Esophagus muscularis mucosa (tissue), 4 donors: ENCODE results near the gene LTC4S. TPM values are rescaled to one million over a fixed set of nuclear protein-coding genes. Genes with fewer than 3 reads are reported as not detected.

Source experiments
- DNase-seq: peaks from one replicate; pipeline ENCODE4 v3.0.0-alpha.2; 2017; ENCODE audit errors: extremely low spot score
- H3K27ac ChIP-seq, 4 donors: fragments of 200-600 bp; sonication (generic); replicated peaks in 1 of 4; 1 replicate in 3 of 4; 2 replicates in 1 of 4; pipeline ENCODE4 v1.5.1; 2016 to 2019; ENCODE audit warnings: mild to moderate bottlenecking in 1 of 4
- H3K27me3 ChIP-seq, 4 donors: fragments of 200-600 bp; sonication (generic); one replicate each; pipeline versions ENCODE4 v1.5.1 to v1.6.0; 2016 to 2019
- H3K36me3 ChIP-seq, 4 donors: fragments of 200-600 bp; sonication (generic); one replicate each; pipeline ENCODE4 v1.5.1; 2016 to 2019
- H3K4me1 ChIP-seq, 4 donors: fragments of 200-600 bp; sonication (generic); one replicate each; pipeline ENCODE4 v1.5.1; 2016 to 2019
- H3K4me3 ChIP-seq, 4 donors: fragments of 200-600 bp; sonication (generic); 1 replicate in 2 of 4; 2 replicates in 2 of 4; pipeline ENCODE4 v1.5.1; 2016 to 2019; ENCODE audit warnings: mild to moderate bottlenecking in 4 of 4, moderate library complexity in 1 of 4
- H3K9me3 ChIP-seq, 4 donors: fragments of 200-600 bp; sonication (generic); 1 replicate in 3 of 4; 2 replicates in 1 of 4; pipeline ENCODE4 v1.5.1; 2016 to 2019
- EP300 ChIP-seq: sonication (generic); formaldehyde crosslinking; IDR thresholded peaks from one replicate; pipeline ENCODE4 v1.6.1; 2017; ENCODE audit warnings: antibody characterized with exemption
- POLR2A ChIP-seq: fragments of 450-650 bp; IDR thresholded peaks from one replicate; pipeline ENCODE4 v1.6.1; 2017; ENCODE audit warnings: antibody characterized with exemption, moderate library complexity, mild to moderate bottlenecking, low read depth
- POLR2AphosphoS5 ChIP-seq, 2 donors: sonication (generic); formaldehyde crosslinking; IDR thresholded peaks; one replicate each; pipeline ENCODE4 v1.6.1; 2017; ENCODE audit warnings: antibody characterized with exemption in 2 of 2
- WGBS: methylation state at CpG from one replicate; pipeline ENCODE4 v1.1.5; 2018; 5-methylcytosine and 5-hydroxymethylcytosine counted together
- intact Hi-C: fragments of 100-400 bp; cut with DNase I; formaldehyde crosslinking; loops from one replicate; pipeline ENCODE4 v1.15.1; 2023
- total RNA-seq, 4 donors: library from RNA; depleted of rRNA; stranded (reverse); fragments of >200 nt; gene quantifications; one replicate each; pipeline versions ENCODE4 v1.1.0 to v1.2.1, GENCODE V29; 2016
- TF ChIP-seq, protein P1 (sequence below), 3 experiments: fragments of 200-600 bp in 2 of 3; fragments of 450-650 bp in 1 of 3; sonication (generic) in 2 of 3; IDR thresholded peaks; one replicate each; pipeline ENCODE4 v1.5.1; 2017 to 2019; ENCODE audit warnings: antibody characterized with exemption in 3 of 3, mild to moderate bottlenecking in 2 of 3, moderate library complexity in 1 of 3

LTC4S gene
- total RNA-seq, 4 donors from 2014 or later, result 7.9 to 15.2 (median 12.8) TPM

DNA sequence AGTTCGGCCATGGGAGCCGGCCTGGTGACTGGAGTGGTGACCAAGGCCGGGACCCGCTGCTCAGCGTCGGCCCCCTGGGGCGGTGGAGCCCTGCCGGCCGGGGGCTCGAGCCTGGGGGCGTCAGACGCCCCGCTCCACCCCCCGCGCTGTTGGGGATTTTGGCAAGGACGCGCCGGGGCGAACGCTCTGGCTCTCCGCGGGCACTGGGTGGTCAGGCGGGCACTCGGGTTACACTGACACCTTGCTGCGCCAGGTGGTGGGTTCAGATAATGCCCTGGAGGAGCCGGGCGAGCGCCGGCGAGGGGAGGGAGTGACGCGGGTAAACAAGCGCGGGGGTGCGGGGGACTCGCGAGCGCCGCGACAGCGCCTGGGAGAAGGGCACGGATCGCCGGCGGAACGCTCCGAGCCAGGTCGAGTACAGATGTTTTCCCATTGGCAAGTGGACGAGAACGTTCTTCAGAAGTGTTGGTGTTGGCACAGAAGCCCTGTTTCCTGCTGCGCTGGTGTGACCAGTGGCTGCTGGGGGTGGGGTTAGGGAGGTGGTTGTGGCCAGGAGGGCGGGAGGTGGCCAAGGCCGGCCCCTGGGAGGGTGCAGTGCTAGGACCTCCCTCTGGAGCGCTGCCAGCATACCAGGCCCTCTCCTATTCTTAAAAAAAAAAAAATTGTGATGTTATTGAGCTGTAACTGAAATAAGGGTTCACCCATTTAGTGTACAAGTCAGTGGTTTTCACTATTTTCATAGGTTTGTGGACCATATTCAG is 27.7 kb downstream of the LTC4S start:
- Histone ChIP-seq H3K27me3 (no peaks in the 10 kb centered on the region), H3K27ac (peak overlapping the region; percentile 99 to 100 (median 100)), H3K4me3 (peak overlapping the region; percentile 93 to 100 (median 96)), H3K9me3 (no peaks in the 10 kb centered on the region), H3K36me3 (peaks cover 32 to 47% (median 42%) of the 10 kb centered on the region in 4 donors), H3K4me1 (peaks cover 67 to 89% (median 88%) of the 10 kb centered on the region in 4 donors)
- TF ChIP-seq EP300 (no peak), POLR2A (peak; percentile 42), POLR2AphosphoS5 (IDR thresholded peaks at IDR 0.05) (peak; percentile 97 to 98)
- TF ChIP-seq, protein P1, sequence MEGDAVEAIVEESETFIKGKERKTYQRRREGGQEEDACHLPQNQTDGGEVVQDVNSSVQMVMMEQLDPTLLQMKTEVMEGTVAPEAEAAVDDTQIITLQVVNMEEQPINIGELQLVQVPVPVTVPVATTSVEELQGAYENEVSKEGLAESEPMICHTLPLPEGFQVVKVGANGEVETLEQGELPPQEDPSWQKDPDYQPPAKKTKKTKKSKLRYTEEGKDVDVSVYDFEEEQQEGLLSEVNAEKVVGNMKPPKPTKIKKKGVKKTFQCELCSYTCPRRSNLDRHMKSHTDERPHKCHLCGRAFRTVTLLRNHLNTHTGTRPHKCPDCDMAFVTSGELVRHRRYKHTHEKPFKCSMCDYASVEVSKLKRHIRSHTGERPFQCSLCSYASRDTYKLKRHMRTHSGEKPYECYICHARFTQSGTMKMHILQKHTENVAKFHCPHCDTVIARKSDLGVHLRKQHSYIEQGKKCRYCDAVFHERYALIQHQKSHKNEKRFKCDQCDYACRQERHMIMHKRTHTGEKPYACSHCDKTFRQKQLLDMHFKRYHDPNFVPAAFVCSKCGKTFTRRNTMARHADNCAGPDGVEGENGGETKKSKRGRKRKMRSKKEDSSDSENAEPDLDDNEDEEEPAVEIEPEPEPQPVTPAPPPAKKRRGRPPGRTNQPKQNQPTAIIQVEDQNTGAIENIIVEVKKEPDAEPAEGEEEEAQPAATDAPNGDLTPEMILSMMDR (IDR thresholded peaks at IDR 0.05), result no peak
- DNase-seq, result peak; percentile 98
- intact Hi-C loops, result loop anchor here (5.0 kb wide), 1 partner anchor 36 kb away; the partner anchor contains the start of gene MRNIP
- 0% methylated on average over 4 of the region's 54 CpGs for whole genome bisulfite sequencing

DNA sequence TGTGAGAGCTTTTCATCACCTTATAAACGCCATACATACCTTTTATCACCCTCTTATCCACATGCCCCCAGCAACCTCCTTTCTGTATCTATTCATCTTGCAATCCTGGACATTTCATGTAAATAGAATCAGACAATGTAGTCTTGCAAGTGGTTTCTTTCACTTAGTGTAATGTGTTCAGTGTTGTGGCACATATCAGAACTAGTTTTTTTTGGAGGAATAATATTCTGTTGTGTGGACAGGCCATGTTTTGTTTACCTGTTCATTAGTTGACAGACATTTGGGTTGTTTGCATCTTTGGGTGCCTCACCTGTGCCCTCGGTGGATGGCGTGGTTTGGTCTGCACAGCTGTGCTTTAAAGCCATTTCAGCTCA is 28.3 kb downstream of the LTC4S start:
- DNase-seq, result no peak
- H3K4me1 ChIP-seq, result peaks cover 67 to 89% (median 88%) of the 10 kb centered on the region in 4 donors
- no peaks in the 10 kb centered on the region for H3K27me3 ChIP-seq
- peaks cover 37 to 53% (median 48%) of the 10 kb centered on the region in 4 donors for H3K36me3 ChIP-seq
- peak overlapping the region; percentile 93 to 100 (median 96) for H3K4me3 ChIP-seq
- no peaks in the 10 kb centered on the region for H3K9me3 ChIP-seq
- intact Hi-C loops, result loop anchor here (5.0 kb wide), 1 partner anchor 35 kb away; the partner anchor contains the start of gene MRNIP
- H3K27ac ChIP-seq, result peak overlapping the region; percentile 99 to 100 (median 100)
- TF ChIP-seq, protein P1 (IDR thresholded peaks at IDR 0.05), result no peak
- TF ChIP-seq POLR2AphosphoS5 (IDR thresholded peaks at IDR 0.05) (no peak), POLR2A (no peak), EP300 (no peak)
- 58% methylated on average over 3 of the region's 3 CpGs for WGBS

DNA sequence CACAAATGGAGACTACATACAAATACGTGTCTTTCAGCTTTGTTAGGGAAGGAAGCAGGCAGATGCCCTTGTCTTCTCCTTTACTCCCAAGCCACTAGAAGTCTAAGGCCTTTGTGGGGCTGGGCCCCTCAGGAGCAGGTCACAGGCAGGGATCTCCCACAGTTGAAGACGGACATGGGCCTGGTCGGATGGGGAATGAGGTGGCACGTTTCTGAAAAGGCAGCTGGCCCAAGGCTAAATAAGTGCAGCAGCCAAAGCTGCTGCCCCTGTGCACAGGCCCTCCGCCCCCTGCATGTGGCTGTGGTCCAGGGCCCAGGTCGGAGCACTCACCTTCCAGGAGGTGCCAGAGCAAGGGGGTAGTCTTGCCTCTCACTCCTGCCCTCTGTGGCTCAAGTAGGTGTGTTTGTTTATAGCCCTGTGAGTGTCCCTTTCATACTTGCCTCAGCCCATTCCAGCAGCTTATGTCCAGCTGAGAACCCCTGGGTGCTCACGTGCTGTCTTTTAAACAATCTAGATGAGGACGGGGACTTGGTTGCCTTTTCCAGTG is 28.7 kb downstream of the LTC4S start:
- no peak for DNase-seq
- H3K4me1 ChIP-seq, result peaks cover 67 to 89% (median 88%) of the 10 kb centered on the region in 4 donors
- H3K27ac ChIP-seq, result peak overlapping the region; percentile 99 to 100 (median 100)
- no peaks in the 10 kb centered on the region for H3K9me3 ChIP-seq
- 60% methylated on average over 6 of the region's 8 CpGs for WGBS
- TF ChIP-seq, protein P1 (IDR thresholded peaks at IDR 0.05), result no peak
- no peak for TF ChIP-seq POLR2A
- no peak for TF ChIP-seq EP300
- TF ChIP-seq POLR2AphosphoS5 (IDR thresholded peaks at IDR 0.05), result no peak
- intact Hi-C loops, result loop anchor here (5.0 kb wide), 1 partner anchor 35 kb away; the partner anchor contains the start of gene MRNIP
- peak overlapping the region; percentile 93 to 100 (median 96) for H3K4me3 ChIP-seq
- H3K36me3 ChIP-seq, result peaks cover 42 to 57% (median 51%) of the 10 kb centered on the region in 4 donors
- no peaks in the 10 kb centered on the region for H3K27me3 ChIP-seq

DNA sequence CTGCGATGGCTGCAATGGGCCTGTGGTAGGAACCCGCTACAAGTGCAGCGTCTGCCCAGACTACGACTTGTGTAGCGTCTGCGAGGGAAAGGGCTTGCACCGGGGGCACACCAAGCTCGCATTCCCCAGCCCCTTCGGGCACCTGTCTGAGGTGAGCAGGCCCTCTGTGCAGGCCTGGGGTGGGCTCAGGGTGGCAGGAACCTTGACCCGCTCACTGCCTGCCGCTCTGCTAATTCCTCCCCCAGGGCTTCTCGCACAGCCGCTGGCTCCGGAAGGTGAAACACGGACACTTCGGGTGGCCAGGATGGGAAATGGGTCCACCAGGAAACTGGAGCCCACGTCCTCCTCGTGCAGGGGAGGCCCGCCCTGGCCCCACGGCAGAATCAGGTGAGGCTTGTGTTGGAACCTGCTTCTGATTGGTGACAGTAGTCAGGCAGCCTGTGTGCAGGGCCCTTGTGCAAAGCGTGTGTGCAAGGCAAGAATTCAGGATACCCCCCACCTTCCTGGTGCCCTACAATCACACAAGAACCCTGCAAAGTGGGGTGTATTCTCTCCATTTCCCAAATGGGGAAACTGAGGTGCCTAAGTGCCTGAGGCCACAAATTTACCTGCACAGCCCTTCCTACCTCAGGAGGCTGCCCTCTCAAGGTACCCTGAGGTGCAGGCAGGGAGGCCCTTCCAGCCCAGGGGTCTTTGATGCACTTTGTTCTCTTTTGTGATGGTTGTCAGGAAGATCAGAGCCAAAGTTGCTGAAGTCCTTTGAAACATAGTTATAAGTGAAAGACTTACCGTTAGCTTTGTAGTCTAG is 30.4 kb downstream of the LTC4S start:
- no peak for TF ChIP-seq EP300
- H3K27me3 ChIP-seq, result no peaks in the 10 kb centered on the region
- peak overlapping the region in 3 of 4 donors; percentile 1 to 97 (median 7) for H3K4me3 ChIP-seq
- peaks cover 65 to 87% (median 83%) of the 10 kb centered on the region in 4 donors for H3K4me1 ChIP-seq
- peaks cover 58 to 74% (median 66%) of the 10 kb centered on the region in 4 donors for H3K36me3 ChIP-seq
- peak overlapping the region in 2 of 4 donors; percentile 37 to 99 for H3K27ac ChIP-seq
- H3K9me3 ChIP-seq, result no peaks in the 10 kb centered on the region
- 87% methylated on average over 9 of the region's 22 CpGs for WGBS
- DNase-seq, result no peak
- intact Hi-C loops, result loop anchor here (5.0 kb wide), 1 partner anchor 33 kb away; the partner anchor contains the start of gene MRNIP
